ENCODE data around the gene BLTP3B.

- TF ChIP-seq, protein P1, sequence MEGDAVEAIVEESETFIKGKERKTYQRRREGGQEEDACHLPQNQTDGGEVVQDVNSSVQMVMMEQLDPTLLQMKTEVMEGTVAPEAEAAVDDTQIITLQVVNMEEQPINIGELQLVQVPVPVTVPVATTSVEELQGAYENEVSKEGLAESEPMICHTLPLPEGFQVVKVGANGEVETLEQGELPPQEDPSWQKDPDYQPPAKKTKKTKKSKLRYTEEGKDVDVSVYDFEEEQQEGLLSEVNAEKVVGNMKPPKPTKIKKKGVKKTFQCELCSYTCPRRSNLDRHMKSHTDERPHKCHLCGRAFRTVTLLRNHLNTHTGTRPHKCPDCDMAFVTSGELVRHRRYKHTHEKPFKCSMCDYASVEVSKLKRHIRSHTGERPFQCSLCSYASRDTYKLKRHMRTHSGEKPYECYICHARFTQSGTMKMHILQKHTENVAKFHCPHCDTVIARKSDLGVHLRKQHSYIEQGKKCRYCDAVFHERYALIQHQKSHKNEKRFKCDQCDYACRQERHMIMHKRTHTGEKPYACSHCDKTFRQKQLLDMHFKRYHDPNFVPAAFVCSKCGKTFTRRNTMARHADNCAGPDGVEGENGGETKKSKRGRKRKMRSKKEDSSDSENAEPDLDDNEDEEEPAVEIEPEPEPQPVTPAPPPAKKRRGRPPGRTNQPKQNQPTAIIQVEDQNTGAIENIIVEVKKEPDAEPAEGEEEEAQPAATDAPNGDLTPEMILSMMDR (conservative IDR thresholded peaks at IDR 0.05; ENCODE audit: low read depth, low read length): no peak
- TF ChIP-seq EZH2 (IDR thresholded peaks at IDR 0.05; ENCODE audit: borderline replicate concordance, low read depth, low read length, poor library complexity, severe bottlenecking): no peak
Observed at GRCh38 chr12:100159391-100160104, 16.9 kb upstream of the BLTP3B start.
